Psoas muscle (tissue), 8 donors: ENCODE results near the gene CACUL1. TPM values are rescaled to one million over a fixed set of nuclear protein-coding genes. Genes with fewer than 3 reads are reported as not detected.

Experiments used
- ATAC-seq, 4 donors: fragments of 200-7000 bp; cut with Tn5 transposase; one replicate each; pipeline ENCODE4 v1.9.1; 2020; ENCODE audit warnings: moderate library complexity in 3 of 4, mild to moderate bottlenecking in 2 of 4
- DNase-seq, 2 donors: peaks; one replicate each; pipeline ENCODE4 v3.0.0-alpha.2; 2020
- H3K27ac ChIP-seq: fragments of 200-600 bp; one replicate; pipeline ENCODE4 v1.8.0; 2022
- H3K27me3 ChIP-seq, 3 donors: fragments of 200-600 bp in 1 of 3; one replicate each; pipeline versions ENCODE4 v1.6.1 to v1.8.0; 2013 to 2022; ENCODE audit warnings: low read length in 2 of 3, mild to moderate bottlenecking in 2 of 3, moderate library complexity in 1 of 3; ENCODE audit not compliant: insufficient read depth in 3 of 3
- H3K36me3 ChIP-seq, 2 donors: fragments of 200-600 bp in 1 of 2; one replicate each; pipeline versions ENCODE4 v1.6.1 to v1.8.0; 2013 to 2022; ENCODE audit warnings: low read depth in 1 of 2, mild to moderate bottlenecking in 1 of 2, moderate library complexity in 1 of 2; ENCODE audit not compliant: insufficient read depth in 1 of 2
- H3K4me1 ChIP-seq: fragments of 200-600 bp; one replicate; pipeline ENCODE4 v1.8.0; 2022
- H3K4me3 ChIP-seq: fragments of 200-600 bp; one replicate; pipeline ENCODE4 v1.8.0; 2022; ENCODE audit warnings: mild to moderate bottlenecking
- H3K9me3 ChIP-seq: fragments of 200-600 bp; one replicate; pipeline ENCODE4 v1.8.0; 2022
- WGBS, 3 donors: extraction: QIAGEN DNeasy Blood & Tissue Kit; methylation state at CpG; one replicate each; pipeline versions ENCODE4 v1.1.6 to v1.1.7; 2013; 5-methylcytosine and 5-hydroxymethylcytosine counted together
- intact Hi-C, 2 donors: fragments of 100-400 bp; cut with DNase I; formaldehyde crosslinking; loops; one replicate each; pipeline versions ENCODE4 v1.11.0 to v1.14.2; 2022
- polyA plus RNA-seq, 3 donors: library from polyadenylated mRNA; stranded (reverse); fragments of 200-250 nt; gene quantifications; one replicate each; pipeline ENCODE4 v1.2.3, GENCODE V29; 2013
- total RNA-seq, 4 donors: library from RNA; stranded (reverse); fragmentation: NEBNext Ultra II Directional in 2 of 4; extraction: Animal tissue kit (Norgen Biotek cat#: 25700) in 2 of 4; gene quantifications; one replicate each; pipeline versions ENCODE4 v1.2.1 to v1.2.4, GENCODE V29; 2021 to 2023
- TF ChIP-seq, protein P1 (sequence below): fragments of 200-600 bp; IDR thresholded peaks from one replicate; pipeline ENCODE4 v1.8.0; 2022; ENCODE audit warnings: antibody characterized with exemption
- donor health status: healthy with polysubstance abuse.
- donor health status: DM: no; HTN: no; CAD: no; lungs with moderate emphysema.
- donor health status: Bipolar disorder and iron deficiency.
- donor health status: healthy.
- donor health status: DM: yes; HTN: yes; CAD: no.
- donor health status: DM: no; HTN: no; CAD: no.
- donor health status: DM: no; HTN: no; CAD: no.
- donor health status: DM: yes; HTN: yes; CAD: no.

CACUL1 gene
- total and polyA plus RNA-seq, 7 donors, result 5.9 to 41.0 (median 22.1) TPM

DNA sequence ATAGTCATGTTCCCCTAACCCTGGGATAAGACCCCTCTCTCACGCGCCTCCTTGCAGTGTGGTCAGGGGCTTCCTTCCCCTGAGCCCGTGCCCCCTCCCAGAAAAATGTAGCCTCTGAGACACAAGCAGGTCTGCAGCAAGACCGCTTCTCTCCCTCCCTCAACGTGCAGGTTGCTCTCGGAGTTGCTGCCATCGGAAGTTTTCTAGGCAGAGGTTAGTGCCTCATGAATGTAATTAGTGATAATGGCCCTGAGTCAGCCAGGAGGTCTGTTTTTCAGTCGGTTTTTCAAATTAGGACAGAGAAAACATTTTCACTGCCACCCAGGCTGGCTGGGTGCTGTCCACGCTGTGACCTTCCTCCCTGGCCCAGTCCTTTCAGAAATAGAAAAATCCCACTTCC, 116.1 kb downstream of the CACUL1 start:
- ATAC-seq (no peak), DNase-seq (no peak)
- Histone ChIP-seq H3K27me3 (no peaks in the 10 kb centered on the region), H3K27ac (no peak overlapping the region), H3K4me1 (no peaks in the 10 kb centered on the region), H3K36me3 (no peaks in the 10 kb centered on the region), H3K4me3 (no peak overlapping the region), H3K9me3 (no peaks in the 10 kb centered on the region)
- WGBS, 3 donors, result 77 to 80% (median 77%) methylated on average over 9 of the region's 9 CpGs
- TF ChIP-seq, protein P1, sequence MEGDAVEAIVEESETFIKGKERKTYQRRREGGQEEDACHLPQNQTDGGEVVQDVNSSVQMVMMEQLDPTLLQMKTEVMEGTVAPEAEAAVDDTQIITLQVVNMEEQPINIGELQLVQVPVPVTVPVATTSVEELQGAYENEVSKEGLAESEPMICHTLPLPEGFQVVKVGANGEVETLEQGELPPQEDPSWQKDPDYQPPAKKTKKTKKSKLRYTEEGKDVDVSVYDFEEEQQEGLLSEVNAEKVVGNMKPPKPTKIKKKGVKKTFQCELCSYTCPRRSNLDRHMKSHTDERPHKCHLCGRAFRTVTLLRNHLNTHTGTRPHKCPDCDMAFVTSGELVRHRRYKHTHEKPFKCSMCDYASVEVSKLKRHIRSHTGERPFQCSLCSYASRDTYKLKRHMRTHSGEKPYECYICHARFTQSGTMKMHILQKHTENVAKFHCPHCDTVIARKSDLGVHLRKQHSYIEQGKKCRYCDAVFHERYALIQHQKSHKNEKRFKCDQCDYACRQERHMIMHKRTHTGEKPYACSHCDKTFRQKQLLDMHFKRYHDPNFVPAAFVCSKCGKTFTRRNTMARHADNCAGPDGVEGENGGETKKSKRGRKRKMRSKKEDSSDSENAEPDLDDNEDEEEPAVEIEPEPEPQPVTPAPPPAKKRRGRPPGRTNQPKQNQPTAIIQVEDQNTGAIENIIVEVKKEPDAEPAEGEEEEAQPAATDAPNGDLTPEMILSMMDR, result no peak
- intact Hi-C loops, result no loop called here

DNA sequence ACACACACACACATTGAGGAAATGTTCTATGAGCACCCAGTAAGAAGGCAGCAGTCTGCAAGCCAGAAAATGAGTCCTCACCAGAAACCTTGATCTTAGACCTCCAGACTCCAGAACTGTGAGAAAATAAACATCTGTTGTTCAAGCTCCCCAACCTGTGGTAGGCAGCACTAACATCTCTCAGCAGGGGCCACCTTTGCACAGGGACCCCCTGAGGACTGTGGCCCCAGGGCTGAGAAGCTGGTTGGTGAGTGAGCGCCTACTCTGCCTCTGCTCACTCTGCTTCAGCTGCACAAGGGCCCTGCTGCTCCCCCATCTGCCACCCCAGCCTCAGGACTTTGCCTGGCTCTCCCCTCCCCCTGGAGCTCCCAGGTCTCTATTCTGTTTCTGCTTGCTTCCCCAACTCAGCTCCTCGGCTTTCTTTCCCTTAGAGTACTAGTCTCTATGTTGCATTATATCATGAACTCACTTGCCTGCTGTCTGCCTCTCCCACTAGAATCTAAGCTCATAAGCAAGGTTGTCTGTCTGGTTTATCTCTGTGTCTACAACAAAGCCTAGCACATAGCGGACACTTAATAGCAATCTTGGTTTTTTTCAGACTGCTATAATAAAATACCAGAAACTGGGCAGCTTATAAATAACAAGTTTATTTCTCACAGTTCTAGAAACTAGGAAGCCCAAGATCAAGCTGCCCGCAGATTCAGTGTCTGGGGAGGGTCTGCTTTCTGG, 118.9 kb downstream of the CACUL1 start:
- Histone ChIP-seq H3K36me3 (no peaks in the 10 kb centered on the region), H3K9me3 (no peaks in the 10 kb centered on the region), H3K4me3 (no peak overlapping the region), H3K4me1 (no peaks in the 10 kb centered on the region), H3K27ac (no peak overlapping the region), H3K27me3 (no peaks in the 10 kb centered on the region)
- intact Hi-C loops, result no loop called here
- no peak for DNase-seq
- ATAC-seq, result no peak
- TF ChIP-seq, protein P1, result no peak
- WGBS, 3 donors, result 78 to 86% (median 84%) methylated on average over 4 of the region's 4 CpGs

DNA sequence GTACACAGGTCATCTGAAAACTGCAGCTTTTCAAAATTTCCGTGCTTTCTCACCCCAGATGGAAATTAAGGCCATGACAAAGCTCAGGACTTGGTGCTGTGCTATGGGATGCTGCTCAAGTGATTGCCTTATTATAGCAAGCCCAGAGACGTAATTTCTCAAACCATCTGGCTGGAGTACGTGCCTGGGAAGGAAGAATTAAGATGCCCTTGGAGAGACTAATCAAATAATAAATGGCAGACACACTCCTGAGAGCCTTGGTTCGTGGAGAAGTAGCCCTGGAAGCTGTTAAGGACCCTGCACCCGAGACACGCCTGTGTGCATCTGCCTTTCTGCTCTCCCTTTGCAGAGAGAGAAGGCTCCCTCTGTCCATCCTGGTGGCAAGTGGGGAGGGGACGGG, 121.0 kb downstream of the CACUL1 start:
- 58 to 71% (median 60%) methylated on average over 7 of the region's 7 CpGs for WGBS, 3 donors
- Histone ChIP-seq H3K27ac (no peak overlapping the region), H3K36me3 (no peaks in the 10 kb centered on the region), H3K4me3 (no peak overlapping the region), H3K9me3 (no peaks in the 10 kb centered on the region), H3K27me3 (no peaks in the 10 kb centered on the region), H3K4me1 (no peaks in the 10 kb centered on the region)
- intact Hi-C loops, result no loop called here
- TF ChIP-seq, protein P1, result no peak
- no peak for DNase-seq
- ATAC-seq, result no peak

DNA sequence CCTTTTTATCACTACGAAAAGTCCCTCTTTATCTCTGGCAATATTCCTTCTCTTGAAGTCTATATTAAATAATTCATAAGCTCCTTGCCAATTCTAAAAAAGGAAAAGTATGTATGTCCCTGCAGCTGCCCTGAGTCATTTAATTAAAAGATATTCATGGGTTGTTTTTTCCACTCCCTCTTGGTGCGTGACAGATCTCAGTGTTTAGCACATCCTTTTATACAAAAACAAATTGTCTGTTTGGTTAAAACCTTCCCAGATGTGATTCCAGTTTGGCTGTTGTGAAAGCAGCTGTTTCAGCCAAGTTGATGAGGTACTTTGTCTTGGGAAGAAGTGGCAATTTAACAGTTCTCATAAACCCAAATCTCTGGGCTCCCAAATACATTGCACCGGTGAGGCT, 125.6 kb downstream of the CACUL1 start:
- intact Hi-C loops, result no loop called here
- Histone ChIP-seq H3K27ac (no peak overlapping the region), H3K4me3 (no peak overlapping the region), H3K36me3 (no peaks in the 10 kb centered on the region), H3K27me3 (no peaks in the 10 kb centered on the region), H3K4me1 (no peaks in the 10 kb centered on the region), H3K9me3 (no peaks in the 10 kb centered on the region)
- DNase-seq (no peak), ATAC-seq (no peak)
- TF ChIP-seq, protein P1, result no peak
- WGBS, 3 donors, result 17 to 25% (median 19%) methylated on average over 3 of the region's 3 CpGs

DNA sequence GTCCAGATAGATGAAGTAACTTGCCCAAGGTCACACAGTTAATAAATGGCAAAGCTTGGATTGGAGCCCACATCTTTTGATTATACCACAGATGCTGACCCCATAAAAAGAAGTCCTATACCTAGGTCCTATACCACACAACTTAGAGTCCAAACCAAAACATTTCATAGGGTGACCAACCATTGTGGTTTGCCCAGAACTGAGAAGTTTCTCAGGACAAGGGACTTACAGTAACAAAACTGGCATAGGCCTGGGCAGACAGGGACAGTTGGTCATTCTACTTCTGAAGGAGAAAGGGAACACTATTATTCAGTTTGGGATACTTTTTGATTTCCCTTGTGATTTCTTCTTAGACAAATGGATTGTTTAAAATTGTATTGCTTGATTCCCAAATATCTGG, 126.4 kb downstream of the CACUL1 start:
- Histone ChIP-seq H3K4me3 (no peak overlapping the region), H3K27ac (no peak overlapping the region), H3K9me3 (no peaks in the 10 kb centered on the region), H3K4me1 (no peaks in the 10 kb centered on the region), H3K27me3 (peaks cover 0 to 3% (median 0%) of the 10 kb centered on the region in 3 donors), H3K36me3 (no peaks in the 10 kb centered on the region)
- DNase-seq (no peak), ATAC-seq (no peak)
- TF ChIP-seq, protein P1, result no peak
- intact Hi-C loops, result no loop called here
